ENCODE data around the gene EYA3.

Gene EYA3

DNA sequence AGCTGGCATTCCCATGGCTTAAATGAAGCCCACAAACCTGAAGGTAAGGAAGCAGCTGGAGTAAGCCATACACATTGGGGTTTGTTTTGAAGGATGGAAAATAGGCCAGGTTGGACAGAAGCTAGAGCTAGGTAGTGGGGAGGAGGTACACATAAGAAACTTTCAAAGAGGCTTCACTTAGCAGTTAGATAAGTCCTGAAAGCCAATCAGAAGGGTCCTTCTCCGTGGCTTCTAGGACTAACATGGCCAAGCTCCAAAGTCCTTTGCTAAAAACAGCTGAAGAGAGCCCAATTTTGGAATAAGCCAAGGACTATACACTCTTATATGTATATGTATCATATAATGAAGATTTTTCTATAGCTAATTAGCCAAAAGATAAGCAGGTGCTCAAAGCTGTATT, 1.8 kb downstream of the EYA3 start:
- no peak overlapping the region for H3K27ac ChIP-seq

DNA sequence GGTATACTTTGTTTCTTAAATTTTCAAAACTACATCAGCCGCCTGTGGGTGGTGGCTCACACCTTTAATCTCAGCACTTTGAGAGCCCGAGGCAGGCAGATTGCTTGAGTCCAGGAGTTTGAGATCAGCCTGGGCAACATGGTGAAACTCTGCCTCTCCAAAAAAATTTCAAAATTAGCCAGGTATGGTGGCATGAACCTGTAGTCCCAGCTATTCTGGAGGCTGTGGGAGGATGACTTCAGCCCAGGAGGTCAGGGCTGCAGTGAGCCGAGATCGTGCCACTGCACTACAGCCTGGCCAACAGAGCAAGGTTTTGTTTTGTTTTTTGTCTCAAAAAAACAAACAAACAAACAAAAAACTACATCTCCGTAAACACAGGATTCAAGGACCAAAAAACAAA, 3.3 kb downstream of the EYA3 start:
- Histone ChIP-seq H3K4me3 (no peak overlapping the region), H3K27ac (no peak overlapping the region)
- TF ChIP-seq CTCF (IDR thresholded peaks at IDR 0.05): no peak
- DNase-seq (ENCODE audit: low spot score): no peak

More for the DNA sequence above, 1.8 kb downstream of the EYA3 start:
- DNase-seq (ENCODE audit: low spot score): no peak
- no peak for TF ChIP-seq CTCF (IDR thresholded peaks at IDR 0.05)
- H3K4me3 ChIP-seq: no peak overlapping the region

- H3K4me3 ChIP-seq: no peak overlapping the region
- no peak overlapping the region for H3K27ac ChIP-seq
- TF ChIP-seq CTCF (IDR thresholded peaks at IDR 0.05): no peak
Measured at GRCh38 chr1:28083876-28084275, 4.5 kb downstream of the EYA3 start.

DNA sequence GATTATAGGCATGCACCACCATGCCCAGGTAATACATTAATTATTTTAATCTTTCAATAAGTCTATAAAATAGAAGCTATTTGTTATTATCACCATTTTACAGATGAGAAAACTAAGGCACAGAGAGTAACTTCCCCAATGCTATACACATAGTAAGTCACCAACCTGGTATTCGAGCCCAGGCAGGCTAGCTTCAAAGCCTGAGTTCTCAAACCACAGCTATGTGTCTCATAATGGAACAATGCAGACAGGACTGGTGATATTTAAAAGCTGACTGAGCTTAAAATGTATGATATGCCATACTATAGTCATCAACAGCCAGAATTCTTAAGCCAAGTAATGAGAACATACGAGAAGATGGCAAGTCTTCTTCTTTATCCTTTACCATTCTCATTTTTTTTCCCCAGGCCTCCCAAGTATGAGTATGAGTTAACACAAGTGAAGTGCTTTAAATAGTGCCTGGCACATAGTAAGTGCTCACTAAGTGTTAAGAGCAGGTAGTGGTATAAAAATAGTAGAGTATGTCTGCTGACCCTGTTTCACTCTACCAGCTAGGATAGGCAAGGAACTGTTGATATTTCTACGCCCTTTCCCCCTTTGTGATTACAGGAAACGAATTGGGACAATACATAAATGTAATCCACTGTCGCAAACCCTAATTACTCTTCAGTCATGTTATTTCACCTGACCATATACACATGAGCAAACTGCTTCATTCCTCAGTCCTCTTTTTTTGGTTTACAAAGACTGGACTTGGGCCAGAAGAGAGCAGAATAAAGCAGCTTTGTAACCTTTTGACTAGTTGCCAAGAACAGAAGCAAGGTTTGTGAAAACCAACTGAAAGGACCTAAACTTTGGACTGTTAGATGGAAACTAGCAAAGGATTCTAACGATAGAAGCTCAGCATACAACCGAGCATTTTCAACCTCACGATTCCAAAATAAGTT, 9.5 kb downstream of the EYA3 start:
- TF ChIP-seq CTCF (IDR thresholded peaks at IDR 0.05): no peak
- H3K27ac ChIP-seq: no peak overlapping the region
- no peak overlapping the region for H3K4me3 ChIP-seq
- DNase-seq (ENCODE audit: low spot score): no peak

More at GRCh38 chr1:28083876-28084275, 4.5 kb downstream of the EYA3 start:
- DNase-seq (ENCODE audit: low spot score): no peak

GRCh38 chr1:28078262-28078661, 10.1 kb downstream of the EYA3 start:
- DNase-seq (ENCODE audit: low spot score): no peak
- no peak for TF ChIP-seq CTCF (IDR thresholded peaks at IDR 0.05)
- no peak overlapping the region for H3K27ac ChIP-seq
- H3K4me3 ChIP-seq: no peak overlapping the region

- H3K4me3 ChIP-seq: no peak overlapping the region
- no peak for TF ChIP-seq CTCF (IDR thresholded peaks at IDR 0.05)
- H3K27ac ChIP-seq: no peak overlapping the region
- no peak for DNase-seq (ENCODE audit: low spot score)
Measured at GRCh38 chr1:28074892-28075511, 13.4 kb downstream of the EYA3 start.

Measured in coronary artery (tissue), 2 donors.